HFF-Myc (cell line): Measurements from ENCODE around the gene C1QL4.

Source experiments
- DNase-seq: peaks from one replicate; pipeline ENCODE4 v3.0.0-alpha.2; 2011; ENCODE audit warnings: low read depth; ENCODE audit errors: extremely low read depth
- H3K4me3 ChIP-seq: replicated peaks from 2 replicates; pipeline ENCODE4 v1.5.1; 2011; ENCODE audit warnings: low read depth, mild to moderate bottlenecking, control low read depth, low read length
- CTCF ChIP-seq: IDR thresholded peaks from 2 replicates; pipeline ENCODE4 v1.5.1; 2012; ENCODE audit warnings: mild to moderate bottlenecking, low read depth, low read length, control low read depth; ENCODE audit errors: missing control alignments

The C1QL4 gene

DNA sequence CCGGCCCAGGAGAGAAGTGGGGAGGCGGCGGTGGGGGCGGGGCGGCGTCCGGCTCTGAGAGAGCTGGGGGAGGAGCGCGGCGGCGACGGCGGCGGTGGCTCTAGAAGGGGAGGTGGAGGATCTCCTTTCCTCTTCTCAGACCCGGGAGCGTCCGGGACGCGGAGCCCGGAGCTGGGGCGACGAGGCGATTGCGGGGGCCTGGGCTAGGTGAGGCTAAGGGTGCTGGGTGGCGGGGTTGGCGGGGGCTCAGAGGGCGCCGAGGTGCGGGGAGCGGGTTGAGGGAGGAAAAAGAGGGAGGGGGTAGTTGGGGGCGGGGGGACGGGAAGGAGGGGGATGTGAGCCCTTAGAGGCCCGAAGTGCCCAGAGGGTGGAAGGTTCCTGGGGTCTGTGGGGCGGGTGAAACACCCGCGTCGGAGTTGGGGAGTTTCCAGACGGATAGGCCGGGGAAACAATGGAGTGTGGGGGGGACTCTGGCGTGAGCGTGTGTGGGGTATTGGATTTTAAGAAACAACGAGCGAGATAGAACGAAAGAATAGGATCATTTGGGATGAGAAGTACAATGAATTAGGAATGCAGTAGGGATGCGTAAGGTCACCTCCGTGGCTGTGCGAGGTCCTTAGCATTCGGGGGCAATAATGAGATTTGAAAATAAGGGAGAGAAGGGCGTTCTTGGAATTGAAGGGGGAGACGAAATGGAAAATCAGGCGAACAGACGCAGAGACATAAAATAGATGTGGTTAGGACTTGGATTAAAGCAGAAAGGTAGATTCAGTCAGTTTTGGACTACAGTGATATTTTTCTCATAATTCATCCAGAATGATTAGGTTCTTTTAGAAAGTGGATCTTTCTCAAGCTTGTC is 30.6 kb upstream of the C1QL4 start, which contains the start of gene SPATS2:
SPATS2 (plus strand) TSS at position 82 of the 859 bp plus-strand sequence. CDS start 93,551 bp downstream, outside the sequence.
- H3K4me3 ChIP-seq, result peak within 1 kb of the TSS; percentile 70
- no peak for TF ChIP-seq CTCF
- DNase-seq, result no peak

GRCh38 chr12:49366652-49367380 is 29.8 kb upstream of the C1QL4 start:
- H3K4me3 ChIP-seq, result peak overlapping the region; percentile 70
- peak; percentile 68 for DNase-seq
- TF ChIP-seq CTCF, result peak; percentile 12

DNA sequence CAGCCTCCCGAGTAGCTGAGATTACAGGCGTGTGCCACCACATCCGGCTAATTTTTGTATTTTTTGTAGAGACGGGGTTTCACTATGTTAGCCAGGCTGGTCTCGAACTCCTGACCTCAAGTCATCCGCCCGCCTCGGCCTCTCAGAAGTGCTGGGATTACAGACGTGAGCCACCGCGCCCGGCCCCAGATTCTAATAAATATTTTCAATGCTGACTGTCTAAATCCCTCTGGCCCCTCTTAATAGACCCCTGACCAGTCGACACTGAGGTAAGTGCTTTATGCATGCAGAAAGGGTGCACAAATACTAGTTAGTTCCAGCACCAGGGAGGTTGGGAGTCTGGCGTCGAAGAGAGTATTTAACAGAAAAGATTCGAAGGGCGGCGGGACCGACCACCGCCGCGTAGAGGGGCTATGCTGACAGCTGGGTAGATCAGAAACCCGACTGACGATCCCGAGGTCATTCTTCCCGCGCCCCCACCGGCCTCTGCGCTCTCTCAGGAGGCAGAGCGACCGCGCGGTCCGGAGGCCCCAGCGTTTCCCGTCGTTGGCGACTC is 29.2 kb upstream of the C1QL4 start:
- H3K4me3 ChIP-seq, result peak overlapping the region; percentile 70
- TF ChIP-seq CTCF, result no peak
- DNase-seq, result no peak

- DNase-seq, result no peak
- H3K4me3 ChIP-seq, result no peak overlapping the region
- no peak for TF ChIP-seq CTCF
These were observed 28.6 kb upstream of the C1QL4 start for GRCh38 chr12:49365542-49365941.

DNA sequence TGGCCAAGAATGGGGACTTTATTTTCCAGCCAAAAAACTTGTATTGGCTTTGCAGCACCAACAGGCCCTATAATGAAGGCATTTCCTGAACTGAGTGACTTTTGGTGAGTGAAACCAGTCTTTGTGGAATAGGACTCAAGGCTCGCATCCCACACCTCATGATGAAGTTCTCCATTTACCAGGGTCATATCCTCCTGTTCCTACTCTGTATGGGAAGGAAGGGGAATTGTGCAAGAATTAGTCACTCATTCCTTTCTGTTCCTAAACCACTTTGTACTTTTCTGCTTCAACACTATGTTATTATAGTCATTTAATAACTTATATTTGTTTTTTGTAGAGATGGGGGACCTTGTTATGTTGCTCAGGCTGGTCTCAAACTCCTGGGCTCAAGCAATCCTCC is 28.0 kb upstream of the C1QL4 start:
- no peak for TF ChIP-seq CTCF
- DNase-seq, result no peak
- H3K4me3 ChIP-seq, result no peak overlapping the region

- H3K4me3 ChIP-seq, result no peak overlapping the region
- DNase-seq, result no peak
- TF ChIP-seq CTCF, result no peak
These were observed 25.1 kb upstream of the C1QL4 start for GRCh38 chr12:49362077-49362476.
